ENCODE results near the gene TMEM255A. TPM values are rescaled to one million over a fixed set of nuclear protein-coding genes. Genes with fewer than 3 reads are reported as not detected.

The TMEM255A gene
- total and polyA plus RNA-seq, 2 donors (not counting 1 experiment from before 2014, with no cell fraction given) = under 0.01 to 0.93 TPM

DNA sequence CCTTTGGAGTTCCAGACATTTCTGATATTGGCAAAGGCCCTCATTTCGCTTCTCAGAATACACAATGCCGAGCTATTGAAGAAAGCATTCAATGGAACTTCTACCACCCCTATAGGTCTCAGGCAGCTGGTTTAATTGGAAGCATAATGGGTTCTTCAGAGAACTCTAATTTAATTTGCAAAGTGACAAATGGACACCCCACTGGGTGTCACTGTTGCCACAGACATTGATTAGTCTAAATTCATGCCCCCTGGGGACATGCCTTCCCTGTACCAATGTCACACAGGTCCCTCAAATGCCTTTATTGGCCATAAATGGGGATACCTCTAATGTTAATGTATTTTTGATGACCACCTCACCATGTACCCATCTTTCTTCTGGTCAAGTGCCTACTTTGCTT is 22.9 kb upstream of the TMEM255A start:
- Histone ChIP-seq H3K9ac (ENCODE audit: insufficient read depth, low read length) (no peak overlapping the region), H2AFZ (ENCODE audit: low read length) (no peak overlapping the region), H3K4me3 (replicated peaks in 1 of 4; ENCODE audit: control extremely low read depth in 1 of 4, insufficient read depth in 1 of 4, low read depth in 3 of 4, low read length in 4 of 4) (no peak overlapping the region), H3K27me3 (ENCODE audit: control insufficient read depth, insufficient read depth, low read length) (no peaks in the 10 kb centered on the region), H3K36me3 (ENCODE audit: control insufficient read depth, insufficient read depth, low read length) (no peaks in the 10 kb centered on the region), H3K4me2 (ENCODE audit: extremely low read depth, insufficient read depth, low read length) (no peak overlapping the region), H4K20me1 (ENCODE audit: control insufficient read depth, extremely low read depth, insufficient read depth, low read length) (no peaks in the 10 kb centered on the region), H3K79me2 (ENCODE audit: control insufficient read depth, insufficient read depth, low read length) (no peaks in the 10 kb centered on the region), H3K27ac (ENCODE audit: insufficient read depth, low read length) (no peak overlapping the region), H3K9me3 (ENCODE audit: control insufficient read depth, insufficient read depth, low read depth, low read length) (no peaks in the 10 kb centered on the region), H3K4me1 (ENCODE audit: control insufficient read depth, extremely low read depth, insufficient read depth, low read length) (no peaks in the 10 kb centered on the region)
- TF ChIP-seq, protein P1, sequence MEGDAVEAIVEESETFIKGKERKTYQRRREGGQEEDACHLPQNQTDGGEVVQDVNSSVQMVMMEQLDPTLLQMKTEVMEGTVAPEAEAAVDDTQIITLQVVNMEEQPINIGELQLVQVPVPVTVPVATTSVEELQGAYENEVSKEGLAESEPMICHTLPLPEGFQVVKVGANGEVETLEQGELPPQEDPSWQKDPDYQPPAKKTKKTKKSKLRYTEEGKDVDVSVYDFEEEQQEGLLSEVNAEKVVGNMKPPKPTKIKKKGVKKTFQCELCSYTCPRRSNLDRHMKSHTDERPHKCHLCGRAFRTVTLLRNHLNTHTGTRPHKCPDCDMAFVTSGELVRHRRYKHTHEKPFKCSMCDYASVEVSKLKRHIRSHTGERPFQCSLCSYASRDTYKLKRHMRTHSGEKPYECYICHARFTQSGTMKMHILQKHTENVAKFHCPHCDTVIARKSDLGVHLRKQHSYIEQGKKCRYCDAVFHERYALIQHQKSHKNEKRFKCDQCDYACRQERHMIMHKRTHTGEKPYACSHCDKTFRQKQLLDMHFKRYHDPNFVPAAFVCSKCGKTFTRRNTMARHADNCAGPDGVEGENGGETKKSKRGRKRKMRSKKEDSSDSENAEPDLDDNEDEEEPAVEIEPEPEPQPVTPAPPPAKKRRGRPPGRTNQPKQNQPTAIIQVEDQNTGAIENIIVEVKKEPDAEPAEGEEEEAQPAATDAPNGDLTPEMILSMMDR (conservative IDR thresholded peaks at IDR 0.05 in 1 of 2, IDR thresholded peaks at IDR 0.05 in 1 of 2; ENCODE audit: low read depth in 1 of 2, low read length in 2 of 2) = no peak
- no peak for TF ChIP-seq EZH2 (IDR thresholded peaks at IDR 0.05; ENCODE audit: low read length, missing control alignments)
- DNase-seq (ENCODE audit: low read depth in 2 of 2) = no peak

DNA sequence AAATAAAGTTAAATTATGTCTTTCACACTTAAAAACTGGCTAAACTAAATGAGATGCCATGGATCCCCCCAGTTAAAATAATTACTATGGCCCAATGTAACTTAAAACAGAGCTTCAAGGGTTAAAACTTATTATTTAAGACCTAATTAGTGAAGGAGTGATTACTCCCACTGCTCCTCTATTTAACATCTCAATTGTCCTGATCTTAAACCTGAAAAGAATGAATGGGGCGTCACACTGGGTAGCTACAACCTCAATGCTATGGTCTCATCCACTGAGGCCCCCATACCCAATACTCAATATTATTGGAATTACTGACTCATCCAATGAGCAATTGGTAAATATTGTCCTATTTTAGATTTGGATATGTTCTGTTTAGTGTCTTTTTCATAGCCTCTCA is 21.1 kb upstream of the TMEM255A start:
- no peaks in the 10 kb centered on the region for H3K27me3 ChIP-seq (ENCODE audit: control insufficient read depth, insufficient read depth, low read length)
- no peaks in the 10 kb centered on the region for H3K79me2 ChIP-seq (ENCODE audit: control insufficient read depth, insufficient read depth, low read length)
- DNase-seq (ENCODE audit: low read depth in 2 of 2) = no peak
- H4K20me1 ChIP-seq (ENCODE audit: control insufficient read depth, extremely low read depth, insufficient read depth, low read length) = no peaks in the 10 kb centered on the region
- H3K27ac ChIP-seq (ENCODE audit: insufficient read depth, low read length) = no peak overlapping the region
- no peak overlapping the region for H3K4me2 ChIP-seq (ENCODE audit: extremely low read depth, insufficient read depth, low read length)
- no peak overlapping the region for H2AFZ ChIP-seq (ENCODE audit: low read length)
- no peaks in the 10 kb centered on the region for H3K36me3 ChIP-seq (ENCODE audit: control insufficient read depth, insufficient read depth, low read length)
- H3K9me3 ChIP-seq (ENCODE audit: control insufficient read depth, insufficient read depth, low read depth, low read length) = no peaks in the 10 kb centered on the region
- H3K9ac ChIP-seq (ENCODE audit: insufficient read depth, low read length) = no peak overlapping the region
- no peaks in the 10 kb centered on the region for H3K4me1 ChIP-seq (ENCODE audit: control insufficient read depth, extremely low read depth, insufficient read depth, low read length)
- TF ChIP-seq, protein P1 (conservative IDR thresholded peaks at IDR 0.05 in 1 of 2, IDR thresholded peaks at IDR 0.05 in 1 of 2; ENCODE audit: low read depth in 1 of 2, low read length in 2 of 2) = no peak
- no peak for TF ChIP-seq EZH2 (IDR thresholded peaks at IDR 0.05; ENCODE audit: low read length, missing control alignments)
- H3K4me3 ChIP-seq (replicated peaks in 1 of 4; ENCODE audit: control extremely low read depth in 1 of 4, insufficient read depth in 1 of 4, low read depth in 3 of 4, low read length in 4 of 4) = no peak overlapping the region

DNA sequence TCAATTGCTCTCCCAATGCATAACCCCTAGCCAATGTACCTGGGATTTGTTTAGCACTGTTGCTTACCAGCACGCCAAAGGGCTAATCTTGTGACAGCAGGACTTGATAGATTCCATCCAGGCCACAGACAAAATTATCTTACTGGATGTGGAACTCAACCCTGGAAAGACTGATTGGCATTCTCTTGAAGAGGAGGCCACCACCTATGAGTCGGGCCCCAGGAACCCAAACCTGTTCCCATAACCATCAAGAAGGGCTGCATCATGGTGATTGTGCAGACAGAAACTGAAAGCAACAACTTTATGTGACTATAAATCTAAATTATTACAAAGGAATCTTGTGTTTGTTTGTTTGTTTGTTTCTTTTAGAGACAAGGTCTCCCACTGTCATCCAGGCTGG is 19.9 kb upstream of the TMEM255A start:
- Histone ChIP-seq H3K9me3 (ENCODE audit: control insufficient read depth, insufficient read depth, low read depth, low read length) (no peaks in the 10 kb centered on the region), H3K79me2 (ENCODE audit: control insufficient read depth, insufficient read depth, low read length) (no peaks in the 10 kb centered on the region), H3K27ac (ENCODE audit: insufficient read depth, low read length) (no peak overlapping the region), H3K4me2 (ENCODE audit: extremely low read depth, insufficient read depth, low read length) (no peak overlapping the region), H3K4me1 (ENCODE audit: control insufficient read depth, extremely low read depth, insufficient read depth, low read length) (no peaks in the 10 kb centered on the region), H4K20me1 (ENCODE audit: control insufficient read depth, extremely low read depth, insufficient read depth, low read length) (no peaks in the 10 kb centered on the region), H3K4me3 (replicated peaks in 1 of 4; ENCODE audit: control extremely low read depth in 1 of 4, insufficient read depth in 1 of 4, low read depth in 3 of 4, low read length in 4 of 4) (no peak overlapping the region), H2AFZ (ENCODE audit: low read length) (no peak overlapping the region), H3K27me3 (ENCODE audit: control insufficient read depth, insufficient read depth, low read length) (no peaks in the 10 kb centered on the region), H3K9ac (ENCODE audit: insufficient read depth, low read length) (no peak overlapping the region), H3K36me3 (ENCODE audit: control insufficient read depth, insufficient read depth, low read length) (no peaks in the 10 kb centered on the region)
- no peak for DNase-seq (ENCODE audit: low read depth in 2 of 2)
- no peak for TF ChIP-seq EZH2 (IDR thresholded peaks at IDR 0.05; ENCODE audit: low read length, missing control alignments)
- TF ChIP-seq, protein P1 (conservative IDR thresholded peaks at IDR 0.05 in 1 of 2, IDR thresholded peaks at IDR 0.05 in 1 of 2; ENCODE audit: low read depth in 1 of 2, low read length in 2 of 2) = no peak

All from fibroblast of lung (primary cell).